HG03095 (cell line): ENCODE results near the gene JMJD8.

Source experiments
- ATAC-seq: cut with Tn5 transposase; IDR thresholded peaks from one replicate; pipeline ENCODE4 v1.9.1; 2021; ENCODE audit warnings: moderate library complexity; ENCODE audit not compliant: unreplicated experiment

Gene JMJD8

GRCh38 chr16:642189-643049 is 41.7 kb downstream of the JMJD8 start:
- ATAC-seq = peak; percentile 17

- ATAC-seq = peak; percentile 43
Measured at GRCh38 chr16:641326-642188, 42.6 kb downstream of the JMJD8 start, which contains the start of gene MCRIP2. MCRIP2 (plus strand) TSS chr16:641828; CDS start chr16:641992, 164 bp downstream.

- ATAC-seq = no peak
Measured at GRCh38 chr16:640614-641013, 43.5 kb downstream of the JMJD8 start.

GRCh38 chr16:638836-639235 is 45.3 kb downstream of the JMJD8 start:
- ATAC-seq = no peak

GRCh38 chr16:638034-638543 is 46.0 kb downstream of the JMJD8 start:
- ATAC-seq = no peak

GRCh38 chr16:637081-638018 is 46.8 kb downstream of the JMJD8 start:
- no peak for ATAC-seq

GRCh38 chr16:636206-637080 is 47.7 kb downstream of the JMJD8 start, which contains the start of gene METTL26:
METTL26 (minus strand) TSS chr16:636305; CDS start chr16:636290, 15 bp downstream.
- peak; percentile 61 for ATAC-seq

- no peak for ATAC-seq
Measured at GRCh38 chr16:635573-636205, 48.4 kb downstream of the JMJD8 start.

- ATAC-seq = no peak
Measured at GRCh38 chr16:634996-635395, 49.1 kb downstream of the JMJD8 start.

- no peak for ATAC-seq
Measured at GRCh38 chr16:634051-634670, 50.0 kb downstream of the JMJD8 start.

GRCh38 chr16:633336-634050 is 50.6 kb downstream of the JMJD8 start:
- ATAC-seq = no peak

- ATAC-seq = no peak
Measured at GRCh38 chr16:632486-633335, 51.4 kb downstream of the JMJD8 start.

GRCh38 chr16:631808-632358 is 52.3 kb downstream of the JMJD8 start:
- no peak for ATAC-seq
